DOHH2 (cell line): ENCODE results near the gene L3MBTL1.

Experiments used
- H3F3A ChIP-seq: fragments of 200-600 bp; sonication (generic), shearing (Covaris generic); 2 replicates; pipeline ENCODE4 v1.6.0; 2016; ENCODE audit warnings: antibody characterized with exemption, mild to moderate bottlenecking; ENCODE audit not compliant: control insufficient read depth, insufficient read depth
- H3K27ac ChIP-seq: fragments of 200-600 bp; sonication (generic); 2 replicates; pipeline ENCODE4 v1.5.1; 2014; ENCODE audit warnings: low read depth, mild to moderate bottlenecking, low read length, moderate library complexity
- H3K27me3 ChIP-seq: fragments of 200-600 bp; sonication (generic); 2 replicates; pipeline ENCODE4 v1.6.1; 2014; ENCODE audit warnings: mild to moderate bottlenecking, low read length, mixed read lengths; ENCODE audit not compliant: control insufficient read depth
- H3K36me3 ChIP-seq: fragments of 200-600 bp; sonication (generic); 2 replicates; pipeline ENCODE4 v1.6.1; 2014; ENCODE audit warnings: mild to moderate bottlenecking, low read length, moderate library complexity, mixed read lengths; ENCODE audit not compliant: control insufficient read depth
- H3K4me1 ChIP-seq: fragments of 200-600 bp; sonication (generic); 2 replicates; pipeline ENCODE4 v1.6.1; 2014; ENCODE audit warnings: mild to moderate bottlenecking, low read length, mixed read lengths; ENCODE audit not compliant: control insufficient read depth
- H3K4me2 ChIP-seq: fragments of 200-600 bp; sonication (generic); 2 replicates; pipeline ENCODE4 v1.6.0; 2014; ENCODE audit warnings: mild to moderate bottlenecking, low read length, moderate library complexity
- H3K4me3 ChIP-seq: fragments of 200-600 bp; sonication (generic); 2 replicates; pipeline ENCODE4 v1.5.1; 2014; ENCODE audit warnings: mild to moderate bottlenecking, low read length, mixed read lengths
- H3K79me2 ChIP-seq: fragments of 200-600 bp; sonication (generic); 2 replicates; pipeline ENCODE4 v1.6.1; 2014; ENCODE audit warnings: mild to moderate bottlenecking, low read length, mixed read lengths; ENCODE audit not compliant: control insufficient read depth
- H3K9me2 ChIP-seq: fragments of 200-600 bp; sonication (generic); replicated peaks from 2 replicates; pipeline ENCODE4 v1.6.1; 2014; ENCODE audit warnings: mild to moderate bottlenecking, low read length, mixed read lengths; ENCODE audit not compliant: control insufficient read depth
- H3K9me3 ChIP-seq: fragments of 200-600 bp; sonication (generic); 2 replicates; pipeline ENCODE4 v1.6.1; 2014; ENCODE audit warnings: antibody characterized with exemption, low read length, mixed read lengths; ENCODE audit not compliant: control insufficient read depth, insufficient read depth
- H4K20me1 ChIP-seq: fragments of 200-600 bp; sonication (generic); 2 replicates; pipeline ENCODE4 v1.6.0; 2014; ENCODE audit warnings: low read depth, mild to moderate bottlenecking, antibody characterized with exemption, low read length, moderate library complexity; ENCODE audit not compliant: control insufficient read depth, insufficient read depth
- EZH2phosphoT487 ChIP-seq: fragments of 200-600 bp; sonication (generic); IDR thresholded peaks from 2 replicates; pipeline ENCODE4 v1.6.1; 2017; ENCODE audit warnings: borderline replicate concordance, mild to moderate bottlenecking, antibody characterized with exemption, low read length, moderate library complexity, mixed read lengths
- TF ChIP-seq, protein P1 (sequence below): fragments of 200-600 bp; sonication (generic); IDR thresholded peaks from one replicate; pipeline ENCODE4 v1.5.1; 2014; ENCODE audit warnings: antibody characterized with exemption, mild to moderate bottlenecking, low read depth, low read length; ENCODE audit not compliant: poor library complexity, severe bottlenecking

The L3MBTL1 gene

DNA sequence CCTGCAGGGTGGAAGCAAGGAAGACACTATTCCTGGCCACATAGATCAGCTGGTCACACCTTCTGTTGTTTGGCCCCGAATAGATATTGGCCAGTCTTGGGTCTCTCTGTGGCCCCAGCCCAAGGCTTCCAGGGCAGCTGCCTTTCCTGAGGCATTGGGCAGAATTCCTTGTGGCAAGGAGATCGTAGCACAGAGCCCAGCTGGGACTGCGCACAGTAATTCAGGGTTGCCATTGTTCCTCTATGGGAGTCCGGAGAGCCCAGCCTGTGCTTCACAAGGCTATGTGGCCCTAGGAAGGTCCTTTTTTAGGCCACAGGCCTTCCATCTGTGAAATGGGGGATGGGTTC is 58.2 kb downstream of the L3MBTL1 start:
- Histone ChIP-seq H3K27ac (no peak overlapping the region), H3K27me3 (no peaks in the 10 kb centered on the region), H4K20me1 (no peaks in the 10 kb centered on the region), H3K4me2 (no peak overlapping the region), H3K4me1 (no peaks in the 10 kb centered on the region), H3K4me3 (no peak overlapping the region), H3K36me3 (no peaks in the 10 kb centered on the region), H3K9me2 (no peaks in the 10 kb centered on the region), H3K79me2 (no peaks in the 10 kb centered on the region), H3F3A (no peaks in the 10 kb centered on the region), H3K9me3 (no peaks in the 10 kb centered on the region)
- TF ChIP-seq, protein P1, sequence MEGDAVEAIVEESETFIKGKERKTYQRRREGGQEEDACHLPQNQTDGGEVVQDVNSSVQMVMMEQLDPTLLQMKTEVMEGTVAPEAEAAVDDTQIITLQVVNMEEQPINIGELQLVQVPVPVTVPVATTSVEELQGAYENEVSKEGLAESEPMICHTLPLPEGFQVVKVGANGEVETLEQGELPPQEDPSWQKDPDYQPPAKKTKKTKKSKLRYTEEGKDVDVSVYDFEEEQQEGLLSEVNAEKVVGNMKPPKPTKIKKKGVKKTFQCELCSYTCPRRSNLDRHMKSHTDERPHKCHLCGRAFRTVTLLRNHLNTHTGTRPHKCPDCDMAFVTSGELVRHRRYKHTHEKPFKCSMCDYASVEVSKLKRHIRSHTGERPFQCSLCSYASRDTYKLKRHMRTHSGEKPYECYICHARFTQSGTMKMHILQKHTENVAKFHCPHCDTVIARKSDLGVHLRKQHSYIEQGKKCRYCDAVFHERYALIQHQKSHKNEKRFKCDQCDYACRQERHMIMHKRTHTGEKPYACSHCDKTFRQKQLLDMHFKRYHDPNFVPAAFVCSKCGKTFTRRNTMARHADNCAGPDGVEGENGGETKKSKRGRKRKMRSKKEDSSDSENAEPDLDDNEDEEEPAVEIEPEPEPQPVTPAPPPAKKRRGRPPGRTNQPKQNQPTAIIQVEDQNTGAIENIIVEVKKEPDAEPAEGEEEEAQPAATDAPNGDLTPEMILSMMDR: no peak
- no peak for TF ChIP-seq EZH2phosphoT487

GRCh38 chr20:43567477-43567876 is 60.0 kb downstream of the L3MBTL1 start:
- Histone ChIP-seq H3K9me2 (no peaks in the 10 kb centered on the region), H3K4me2 (no peak overlapping the region), H3K27me3 (no peaks in the 10 kb centered on the region), H4K20me1 (no peaks in the 10 kb centered on the region), H3K36me3 (no peaks in the 10 kb centered on the region), H3K9me3 (no peaks in the 10 kb centered on the region), H3K27ac (no peak overlapping the region), H3K4me1 (no peaks in the 10 kb centered on the region), H3K79me2 (no peaks in the 10 kb centered on the region), H3K4me3 (no peak overlapping the region), H3F3A (no peaks in the 10 kb centered on the region)
- TF ChIP-seq EZH2phosphoT487: no peak
- TF ChIP-seq, protein P1: no peak

DNA sequence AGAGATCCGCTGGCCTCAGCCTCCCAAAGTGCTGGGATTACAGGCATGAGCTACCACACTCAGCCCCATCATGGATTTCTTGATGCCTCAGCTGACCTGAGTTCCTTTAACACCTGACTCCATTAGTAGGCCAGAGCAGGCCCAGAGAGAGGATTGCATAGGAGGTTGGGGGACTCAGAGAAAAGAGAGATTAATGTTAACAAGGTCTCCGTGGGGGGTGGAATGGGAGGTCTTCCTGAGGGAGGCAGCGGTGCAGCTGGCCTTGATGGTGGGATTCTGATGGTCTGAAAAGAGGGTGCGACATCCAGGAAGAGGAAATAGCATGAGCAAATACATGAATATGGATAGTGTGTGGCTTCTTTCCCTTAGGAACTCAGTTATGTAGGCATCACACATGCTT is 61.2 kb downstream of the L3MBTL1 start:
- Histone ChIP-seq H3K27me3 (no peaks in the 10 kb centered on the region), H3K9me2 (no peaks in the 10 kb centered on the region), H3K79me2 (no peaks in the 10 kb centered on the region), H3F3A (no peaks in the 10 kb centered on the region), H3K36me3 (no peaks in the 10 kb centered on the region), H3K4me1 (no peaks in the 10 kb centered on the region), H3K9me3 (no peaks in the 10 kb centered on the region), H3K4me3 (no peak overlapping the region), H3K27ac (no peak overlapping the region), H4K20me1 (no peaks in the 10 kb centered on the region), H3K4me2 (no peak overlapping the region)
- no peak for TF ChIP-seq EZH2phosphoT487
- TF ChIP-seq, protein P1: no peak

DNA sequence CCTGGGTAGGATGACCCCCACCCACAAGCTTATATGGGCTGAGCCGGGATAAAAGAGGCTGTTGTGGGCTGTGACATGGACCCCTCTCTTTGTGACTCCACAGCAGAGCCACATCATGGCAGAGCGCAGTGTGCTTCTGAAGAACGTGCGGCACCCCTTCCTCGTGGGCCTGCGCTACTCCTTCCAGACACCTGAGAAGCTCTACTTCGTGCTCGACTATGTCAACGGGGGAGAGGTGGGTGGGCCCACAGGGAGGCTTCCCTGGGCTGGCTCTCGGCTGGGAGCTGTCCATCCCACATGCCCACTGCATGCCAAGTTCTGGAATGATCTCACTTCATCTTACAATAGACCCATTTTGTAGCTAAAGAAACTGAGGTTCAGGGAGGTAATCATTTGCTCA is 61.8 kb downstream of the L3MBTL1 start:
- Histone ChIP-seq H3K4me2 (no peak overlapping the region), H3K9me2 (no peaks in the 10 kb centered on the region), H3K9me3 (no peaks in the 10 kb centered on the region), H3K4me1 (no peaks in the 10 kb centered on the region), H3K79me2 (no peaks in the 10 kb centered on the region), H4K20me1 (no peaks in the 10 kb centered on the region), H3K27ac (no peak overlapping the region), H3K36me3 (no peaks in the 10 kb centered on the region), H3K4me3 (no peak overlapping the region), H3K27me3 (no peaks in the 10 kb centered on the region), H3F3A (no peaks in the 10 kb centered on the region)
- TF ChIP-seq EZH2phosphoT487: no peak
